HepG2 (cell line): ENCODE results near the gene ADPRM. TPM values are rescaled to one million over a fixed set of nuclear protein-coding genes. Genes with fewer than 3 reads are reported as not detected.

Experiments
- ATAC-seq: fragments of 200-7000 bp; cut with Tn5 transposase; 3 replicates; pipeline ENCODE4 v1.9.1; 2020; ENCODE audit warnings: mild to moderate bottlenecking, moderate library complexity
- BruUV-seq: library from RNA; stranded (reverse); fragments of 400-500 nt; replicated peaks from 2 replicates; lab custom pipeline; 2021; lab: Mats Ljungman, UMichigan
- CTCF ChIA-PET: fragments of 300-600 bp; formaldehyde crosslinking; extraction: SDS; loops from one replicate; lab custom pipeline; 2021; ENCODE audit warnings: low total read pairs, inconsistent platforms, low intra/inter-chr PET ratio; lab: Yijun Ruan, JAX
- POLR2A ChIA-PET: fragments of 350-600 bp; sonication (Branson Sonifier 250); formaldehyde crosslinking; loops from one replicate; lab custom pipeline; 2020; ENCODE audit warnings: antibody characterized with exemption, inconsistent platforms; lab: Yijun Ruan, JAX
- DNase-seq: peaks from one replicate; pipeline ENCODE4 v3.0.0-alpha.2; 2015; ENCODE audit warnings: low spot score
- FAIRE-seq: peaks from 3 replicates; lab custom pipeline; 2011; peaks lifted over from hg19 to GRCh38; lab: Jason Lieb, UNC
- H2AFZ ChIP-seq: one replicate; pipeline ENCODE4 v1.6.1; 2011; ENCODE audit warnings: low read length, inconsistent platforms
- H3K27ac ChIP-seq: fragments of 300-600 bp; 3 replicates; pipeline ENCODE4 v1.8.0; 2011; ENCODE audit warnings: mixed run types, mild to moderate bottlenecking, mixed read lengths, low read length, inconsistent platforms; ENCODE audit not compliant: insufficient read depth; ENCODE audit errors: extremely low read length
- H3K27me3 ChIP-seq, 2 experiments: fragments of 200-600 bp in 1 of 2; 2 replicates in 1 of 2; 3 replicates in 1 of 2; pipeline versions ENCODE4 v1.6.0 to v1.8.0; 2011; ENCODE audit warnings: low read length in 2 of 2, mild to moderate bottlenecking in 2 of 2, moderate library complexity in 2 of 2, inconsistent platforms in 1 of 2; ENCODE audit not compliant: insufficient read depth in 2 of 2, control insufficient read depth in 1 of 2
- H3K36me3 ChIP-seq, 2 experiments: fragments of 200-600 bp in 1 of 2; replicated peaks in 1 of 2; 2 replicates in 1 of 2; 3 replicates in 1 of 2; pipeline versions ENCODE4 v1.5.1 to v1.8.0; 2011; ENCODE audit warnings: low read length in 2 of 2, inconsistent platforms in 1 of 2; ENCODE audit not compliant: insufficient read depth in 2 of 2, control insufficient read depth in 1 of 2
- H3K4me1 ChIP-seq: 2 replicates; pipeline ENCODE4 v1.5.1; 2012; ENCODE audit warnings: low read length, inconsistent platforms; ENCODE audit not compliant: insufficient read depth
- H3K4me2 ChIP-seq: 2 replicates; pipeline ENCODE4 v1.6.0; 2011; ENCODE audit warnings: low read depth, low read length, inconsistent platforms
- H3K4me3 ChIP-seq, 3 experiments: fragments of 200-600 bp in 1 of 3; sonication (generic), shearing (Covaris generic) in 1 of 3; replicated peaks in 1 of 3; 2 replicates each; pipeline ENCODE4 v1.5.1; 2011 to 2016; ENCODE audit warnings: low read length in 3 of 3, inconsistent platforms in 2 of 3, low read depth in 2 of 3, mild to moderate bottlenecking in 2 of 3, control low read depth in 1 of 3, mixed read lengths in 1 of 3; ENCODE audit not compliant: insufficient read depth in 1 of 3
- H3K79me2 ChIP-seq: one replicate; pipeline ENCODE4 v1.6.1; 2011; ENCODE audit warnings: low read length, inconsistent platforms; ENCODE audit not compliant: insufficient read depth
- H3K9ac ChIP-seq: 2 replicates; pipeline ENCODE4 v1.6.0; 2011; ENCODE audit warnings: mild to moderate bottlenecking, low read depth, low read length, inconsistent platforms; ENCODE audit not compliant: insufficient read depth
- H3K9me3 ChIP-seq: 2 replicates; pipeline ENCODE4 v1.5.1; 2012; ENCODE audit warnings: mild to moderate bottlenecking, low read length
- H4K20me1 ChIP-seq: 2 replicates; pipeline ENCODE4 v1.6.0; 2011; ENCODE audit warnings: inconsistent platforms, mild to moderate bottlenecking, low read length, moderate library complexity; ENCODE audit not compliant: insufficient read depth
- DNMT1 ChIP-seq: sonication (generic); formaldehyde crosslinking; IDR thresholded peaks from 2 replicates; pipeline ENCODE4 v1.5.1; 2020; ENCODE audit warnings: mild to moderate bottlenecking, missing genetic modification reagents
- E2F1 ChIP-seq: sonication (generic); formaldehyde crosslinking; IDR thresholded peaks from 2 replicates; pipeline ENCODE4 v1.5.0; 2020; ENCODE audit warnings: missing genetic modification reagents
- FIP1L1 ChIP-seq: fragments of 200-400 bp; formaldehyde crosslinking; IDR thresholded peaks from 2 replicates; pipeline ENCODE4 v1.6.1; 2018; ENCODE audit warnings: low read depth, mild to moderate bottlenecking, low read length, moderate library complexity, borderline replicate concordance; ENCODE audit not compliant: insufficient read depth
- GABPB1 ChIP-seq: IDR thresholded peaks from 2 replicates; pipeline ENCODE4 v1.6.1; 2016; ENCODE audit warnings: mild to moderate bottlenecking, missing genetic modification reagents, moderate library complexity, missing compliant biosample characterization
- PAWR ChIP-seq: sonication (generic); formaldehyde crosslinking; IDR thresholded peaks from 2 replicates; pipeline ENCODE4 v1.4.0; 2020; ENCODE audit warnings: missing genetic modification reagents, mild to moderate bottlenecking, borderline replicate concordance
- REXO4 ChIP-seq: sonication (generic); formaldehyde crosslinking; IDR thresholded peaks from 2 replicates; pipeline ENCODE4 v1.8.0; 2022; ENCODE audit warnings: missing genetic modification reagents, mild to moderate bottlenecking, borderline replicate concordance
- SIN3A ChIP-seq: IDR thresholded peaks from 2 replicates; pipeline ENCODE4 v1.6.1; 2011; ENCODE audit warnings: low read depth, mild to moderate bottlenecking, control low read depth, low read length, borderline replicate concordance
- ZFP91 ChIP-seq: sonication (generic); formaldehyde crosslinking; IDR thresholded peaks from 2 replicates; pipeline ENCODE4 v1.9.0; 2022; ENCODE audit warnings: missing genetic modification reagents, mild to moderate bottlenecking, borderline replicate concordance
- ZNF234 ChIP-seq: sonication (generic); formaldehyde crosslinking; conservative IDR thresholded peaks from 2 replicates; pipeline ENCODE4 v1.5.1; 2020; ENCODE audit warnings: mild to moderate bottlenecking, missing genetic modification reagents
- ZNF460 ChIP-seq: sonication (generic); formaldehyde crosslinking; IDR thresholded peaks from 2 replicates; pipeline ENCODE4 v1.5.1; 2020; ENCODE audit warnings: missing genetic modification reagents, mild to moderate bottlenecking, borderline replicate concordance
- ZSCAN12 ChIP-seq: sonication (generic); formaldehyde crosslinking; IDR thresholded peaks from 2 replicates; pipeline ENCODE4 v1.9.0; 2021; ENCODE audit warnings: mild to moderate bottlenecking, missing genetic modification reagents
- WGBS: methylation state at CpG from one replicate; pipeline ENCODE4 v1.1.6; 2017; ENCODE audit warnings: low lambda C conversion rate; 5-methylcytosine and 5-hydroxymethylcytosine counted together
- in situ Hi-C: cut with HindIII; loops from 2 replicates; pipeline ENCODE4 v1.10.0; 2017; ENCODE audit warnings: low pct_unique_long_range_greater_than_20kb; ENCODE audit not compliant: extremely low pct_ligation_motif_present
- intact Hi-C: fragments of 100-400 bp; cut with micrococcal nuclease; formaldehyde crosslinking; loops from one replicate; pipeline ENCODE4 v1.10.0; 2022; ENCODE audit not compliant: unreplicated experiment
- polyA plus RNA-seq, 8 experiments: library from polyadenylated mRNA; depleted of rRNA in 3 of 8; stranded (reverse) in 7 of 8; unstranded in 1 of 8; fragments of >200 nt; fragmentation: Illumina TruSeq in 4 of 8; extraction: Trizol in 4 of 8; gene quantifications; 2 replicates each; pipeline versions ENCODE4 v1.2.1 to v1.2.3, GENCODE V29; 2011 to 2016; ENCODE audit warnings: low read depth in 4 of 8, missing spikeins in 1 of 8, mixed read lengths in 1 of 8; ENCODE audit not compliant: insufficient read depth in 1 of 8
- total RNA-seq, 5 experiments: library from RNA; depleted of rRNA; stranded (reverse); fragments of >200 nt; fragmentation: Illumina TruSeq; extraction: Trizol; gene quantifications; 2 replicates each; pipeline ENCODE4 v1.2.3, GENCODE V29; 2016; ENCODE audit warnings: low read depth in 1 of 5
- TF ChIP-seq, protein P1 (sequence below): IDR thresholded peaks from 2 replicates; pipeline ENCODE4 v1.4.0; 2020; ENCODE audit warnings: mild to moderate bottlenecking, missing genetic modification reagents

Gene ADPRM
- total and polyA plus RNA-seq, 2 of the 13 experiments (the other 11 are each of a cell fraction or from before 2014, with no cell fraction given): 5.6 to 10.8 TPM

- CTCF ChIA-PET: no interaction called here
- Histone ChIP-seq H3K27ac (no peak overlapping the region), H2AFZ (no peak overlapping the region), H4K20me1 (no peaks in the 10 kb centered on the region), H3K4me1 (no peaks in the 10 kb centered on the region), H3K4me2 (no peak overlapping the region), H3K79me2 (no peaks in the 10 kb centered on the region), H3K4me3 (no peak overlapping the region), H3K9ac (no peak overlapping the region), H3K27me3 (no peaks in the 10 kb centered on the region), H3K9me3 (no peaks in the 10 kb centered on the region), H3K36me3 (peaks cover 0 to 8% of the 10 kb centered on the region in 2 experiments; a peak in 1 of 5 replicates)
- DNase-seq (no peak), FAIRE-seq (no peak), ATAC-seq (no peak)
- intact Hi-C loops (no loop called here), in situ Hi-C loops (no loop called here)
- POLR2A ChIA-PET: no interaction called here
- no TSS peak for BruUV-seq
- 98% methylated on average over 11 of the region's 12 CpGs for WGBS
- TF ChIP-seq ZNF460 (CRISPR knock-in tag) (no peak), DNMT1 (CRISPR knock-in tag) (no peak), ZNF234 (CRISPR knock-in tag) (no peak), GABPB1 (CRISPR knock-in tag) (no peak), FIP1L1 (no peak), SIN3A (no peak), ZFP91 (CRISPR knock-in tag) (no peak), PAWR (no peak), ZSCAN12 (CRISPR knock-in tag) (no peak), REXO4 (CRISPR knock-in tag) (no peak), E2F1 (CRISPR knock-in tag) (no peak)
- TF ChIP-seq, protein P1, sequence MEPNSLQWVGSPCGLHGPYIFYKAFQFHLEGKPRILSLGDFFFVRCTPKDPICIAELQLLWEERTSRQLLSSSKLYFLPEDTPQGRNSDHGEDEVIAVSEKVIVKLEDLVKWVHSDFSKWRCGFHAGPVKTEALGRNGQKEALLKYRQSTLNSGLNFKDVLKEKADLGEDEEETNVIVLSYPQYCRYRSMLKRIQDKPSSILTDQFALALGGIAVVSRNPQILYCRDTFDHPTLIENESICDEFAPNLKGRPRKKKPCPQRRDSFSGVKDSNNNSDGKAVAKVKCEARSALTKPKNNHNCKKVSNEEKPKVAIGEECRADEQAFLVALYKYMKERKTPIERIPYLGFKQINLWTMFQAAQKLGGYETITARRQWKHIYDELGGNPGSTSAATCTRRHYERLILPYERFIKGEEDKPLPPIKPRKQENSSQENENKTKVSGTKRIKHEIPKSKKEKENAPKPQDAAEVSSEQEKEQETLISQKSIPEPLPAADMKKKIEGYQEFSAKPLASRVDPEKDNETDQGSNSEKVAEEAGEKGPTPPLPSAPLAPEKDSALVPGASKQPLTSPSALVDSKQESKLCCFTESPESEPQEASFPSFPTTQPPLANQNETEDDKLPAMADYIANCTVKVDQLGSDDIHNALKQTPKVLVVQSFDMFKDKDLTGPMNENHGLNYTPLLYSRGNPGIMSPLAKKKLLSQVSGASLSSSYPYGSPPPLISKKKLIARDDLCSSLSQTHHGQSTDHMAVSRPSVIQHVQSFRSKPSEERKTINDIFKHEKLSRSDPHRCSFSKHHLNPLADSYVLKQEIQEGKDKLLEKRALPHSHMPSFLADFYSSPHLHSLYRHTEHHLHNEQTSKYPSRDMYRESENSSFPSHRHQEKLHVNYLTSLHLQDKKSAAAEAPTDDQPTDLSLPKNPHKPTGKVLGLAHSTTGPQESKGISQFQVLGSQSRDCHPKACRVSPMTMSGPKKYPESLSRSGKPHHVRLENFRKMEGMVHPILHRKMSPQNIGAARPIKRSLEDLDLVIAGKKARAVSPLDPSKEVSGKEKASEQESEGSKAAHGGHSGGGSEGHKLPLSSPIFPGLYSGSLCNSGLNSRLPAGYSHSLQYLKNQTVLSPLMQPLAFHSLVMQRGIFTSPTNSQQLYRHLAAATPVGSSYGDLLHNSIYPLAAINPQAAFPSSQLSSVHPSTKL (CRISPR knock-in tag): no peak
Observed at GRCh38 chr17:10673312-10673711, 24.1 kb upstream of the ADPRM start.
